ENCODE data around the gene CDC14A.

Gene CDC14A

GRCh38 chr1:100524355-100524754 lies 172.0 kb downstream of the CDC14A start:
- Histone ChIP-seq H2BK120ac (ENCODE audit: insufficient read depth, low read length, poor library complexity) (no peak overlapping the region), H3K79me2 (ENCODE audit: control insufficient read depth, insufficient read depth, low read length, poor library complexity) (no peaks in the 10 kb centered on the region), H3K4me1 (ENCODE audit: control insufficient read depth in 1 of 2, insufficient read depth in 2 of 2, low read length in 2 of 2) (no peaks in the 10 kb centered on the region), H3K23ac (ENCODE audit: low read length) (no peak overlapping the region), H3K4ac (ENCODE audit: low read depth, low read length) (no peak overlapping the region), H3K18ac (ENCODE audit: low read length) (no peak overlapping the region), H2BK12ac (ENCODE audit: low read length) (no peak overlapping the region), H3K27ac (ENCODE audit: low read depth, low read length) (no peak overlapping the region), H3K36me3 (ENCODE audit: control insufficient read depth in 1 of 2, insufficient read depth in 2 of 2, low read length in 2 of 2) (no peaks in the 10 kb centered on the region), H3K9me3 (ENCODE audit: insufficient read depth, low read depth, low read length) (no peaks in the 10 kb centered on the region), H3K27me3 (ENCODE audit: insufficient read depth, low read length) (no peaks in the 10 kb centered on the region), H2AFZ (ENCODE audit: insufficient read depth, low read length, poor library complexity) (no peak overlapping the region), H4K12ac (ENCODE audit: low read depth, low read length) (no peak overlapping the region), H3K9ac (ENCODE audit: low read length) (no peak overlapping the region), H2AK5ac (ENCODE audit: low read length) (no peak overlapping the region), H3K4me2 (ENCODE audit: low read length) (no peak overlapping the region), H4K8ac (ENCODE audit: low read depth, low read length) (no peak overlapping the region), H2BK5ac (ENCODE audit: low read depth, low read length, poor library complexity) (no peak overlapping the region), H4K91ac (ENCODE audit: low read depth, low read length) (no peak overlapping the region), H3K4me3 (ENCODE audit: low read depth, low read length) (no peak overlapping the region), H3K14ac (ENCODE audit: low read length) (no peak overlapping the region), H3K79me1 (ENCODE audit: low read length) (no peaks in the 10 kb centered on the region)
- WGBS (ENCODE audit: extremely low coverage, insufficient coverage, insufficient read length), result no CpG with 5 or more reads among the region's 4 CpGs
- no peak for DNase-seq

GRCh38 chr1:100526894-100527293 lies 174.6 kb downstream of the CDC14A start:
- Histone ChIP-seq H4K8ac (ENCODE audit: low read depth, low read length) (no peak overlapping the region), H3K27me3 (ENCODE audit: insufficient read depth, low read length) (no peaks in the 10 kb centered on the region), H2BK5ac (ENCODE audit: low read depth, low read length, poor library complexity) (no peak overlapping the region), H3K4me2 (ENCODE audit: low read length) (no peak overlapping the region), H3K79me1 (ENCODE audit: low read length) (no peaks in the 10 kb centered on the region), H3K23ac (ENCODE audit: low read length) (no peak overlapping the region), H2AK5ac (ENCODE audit: low read length) (no peak overlapping the region), H3K4me3 (ENCODE audit: low read depth, low read length) (no peak overlapping the region), H3K4me1 (ENCODE audit: control insufficient read depth in 1 of 2, insufficient read depth in 2 of 2, low read length in 2 of 2) (no peaks in the 10 kb centered on the region), H4K91ac (ENCODE audit: low read depth, low read length) (no peak overlapping the region), H2AFZ (ENCODE audit: insufficient read depth, low read length, poor library complexity) (no peak overlapping the region), H3K27ac (ENCODE audit: low read depth, low read length) (no peak overlapping the region), H2BK12ac (ENCODE audit: low read length) (no peak overlapping the region), H3K36me3 (ENCODE audit: control insufficient read depth in 1 of 2, insufficient read depth in 2 of 2, low read length in 2 of 2) (no peaks in the 10 kb centered on the region), H2BK120ac (ENCODE audit: insufficient read depth, low read length, poor library complexity) (no peak overlapping the region), H4K12ac (ENCODE audit: low read depth, low read length) (no peak overlapping the region), H3K4ac (ENCODE audit: low read depth, low read length) (no peak overlapping the region), H3K14ac (ENCODE audit: low read length) (no peak overlapping the region), H3K9ac (ENCODE audit: low read length) (no peak overlapping the region), H3K9me3 (ENCODE audit: insufficient read depth, low read depth, low read length) (peaks cover under 1% of the 10 kb centered on the region), H3K18ac (ENCODE audit: low read length) (no peak overlapping the region), H3K79me2 (ENCODE audit: control insufficient read depth, insufficient read depth, low read length, poor library complexity) (no peaks in the 10 kb centered on the region)
- DNase-seq, result no peak
- no CpG with 5 or more reads among the region's 2 CpGs for WGBS (ENCODE audit: extremely low coverage, insufficient coverage, insufficient read length)

- no peaks in the 10 kb centered on the region for H3K79me2 ChIP-seq (ENCODE audit: control insufficient read depth, insufficient read depth, low read length, poor library complexity)
- no peak overlapping the region for H2AK5ac ChIP-seq (ENCODE audit: low read length)
- H2BK12ac ChIP-seq (ENCODE audit: low read length), result no peak overlapping the region
- H3K14ac ChIP-seq (ENCODE audit: low read length), result no peak overlapping the region
- H3K4me3 ChIP-seq (ENCODE audit: low read depth, low read length), result no peak overlapping the region
- H2BK120ac ChIP-seq (ENCODE audit: insufficient read depth, low read length, poor library complexity), result no peak overlapping the region
- no peaks in the 10 kb centered on the region for H3K79me1 ChIP-seq (ENCODE audit: low read length)
- no peak for DNase-seq
- no peaks in the 10 kb centered on the region for H3K4me1 ChIP-seq (ENCODE audit: control insufficient read depth in 1 of 2, insufficient read depth in 2 of 2, low read length in 2 of 2)
- no peaks in the 10 kb centered on the region for H3K27me3 ChIP-seq (ENCODE audit: insufficient read depth, low read length)
- no peaks in the 10 kb centered on the region for H3K36me3 ChIP-seq (ENCODE audit: control insufficient read depth in 1 of 2, insufficient read depth in 2 of 2, low read length in 2 of 2)
- no peak overlapping the region for H3K27ac ChIP-seq (ENCODE audit: low read depth, low read length)
- H4K12ac ChIP-seq (ENCODE audit: low read depth, low read length), result no peak overlapping the region
- H3K18ac ChIP-seq (ENCODE audit: low read length), result no peak overlapping the region
- H3K4ac ChIP-seq (ENCODE audit: low read depth, low read length), result no peak overlapping the region
- H3K23ac ChIP-seq (ENCODE audit: low read length), result no peak overlapping the region
- WGBS (ENCODE audit: extremely low coverage, insufficient coverage, insufficient read length), result no CpG with 5 or more reads among the region's 2 CpGs
- H2AFZ ChIP-seq (ENCODE audit: insufficient read depth, low read length, poor library complexity), result no peak overlapping the region
- H4K8ac ChIP-seq (ENCODE audit: low read depth, low read length), result no peak overlapping the region
- H3K9me3 ChIP-seq (ENCODE audit: insufficient read depth, low read depth, low read length), result peaks cover 2% of the 10 kb centered on the region
- H3K9ac ChIP-seq (ENCODE audit: low read length), result no peak overlapping the region
- H4K91ac ChIP-seq (ENCODE audit: low read depth, low read length), result no peak overlapping the region
- no peak overlapping the region for H2BK5ac ChIP-seq (ENCODE audit: low read depth, low read length, poor library complexity)
- H3K4me2 ChIP-seq (ENCODE audit: low read length), result no peak overlapping the region
These were observed 176.6 kb downstream of the CDC14A start for GRCh38 chr1:100528871-100529270.

GRCh38 chr1:100530141-100530540 lies 177.8 kb downstream of the CDC14A start:
- H2BK12ac ChIP-seq (ENCODE audit: low read length), result no peak overlapping the region
- H2AFZ ChIP-seq (ENCODE audit: insufficient read depth, low read length, poor library complexity), result no peak overlapping the region
- no peaks in the 10 kb centered on the region for H3K79me2 ChIP-seq (ENCODE audit: control insufficient read depth, insufficient read depth, low read length, poor library complexity)
- no peak overlapping the region for H3K4me3 ChIP-seq (ENCODE audit: low read depth, low read length)
- H3K4ac ChIP-seq (ENCODE audit: low read depth, low read length), result no peak overlapping the region
- H4K91ac ChIP-seq (ENCODE audit: low read depth, low read length), result no peak overlapping the region
- no peak overlapping the region for H2AK5ac ChIP-seq (ENCODE audit: low read length)
- H4K12ac ChIP-seq (ENCODE audit: low read depth, low read length), result no peak overlapping the region
- DNase-seq, result no peak
- H4K8ac ChIP-seq (ENCODE audit: low read depth, low read length), result no peak overlapping the region
- no peaks in the 10 kb centered on the region for H3K36me3 ChIP-seq (ENCODE audit: control insufficient read depth in 1 of 2, insufficient read depth in 2 of 2, low read length in 2 of 2)
- no peaks in the 10 kb centered on the region for H3K4me1 ChIP-seq (ENCODE audit: control insufficient read depth in 1 of 2, insufficient read depth in 2 of 2, low read length in 2 of 2)
- no peak overlapping the region for H3K9ac ChIP-seq (ENCODE audit: low read length)
- no CpG with 5 or more reads among the region's 5 CpGs for WGBS (ENCODE audit: extremely low coverage, insufficient coverage, insufficient read length)
- H3K23ac ChIP-seq (ENCODE audit: low read length), result no peak overlapping the region
- peaks cover 2% of the 10 kb centered on the region for H3K9me3 ChIP-seq (ENCODE audit: insufficient read depth, low read depth, low read length)
- no peaks in the 10 kb centered on the region for H3K79me1 ChIP-seq (ENCODE audit: low read length)
- no peak overlapping the region for H3K4me2 ChIP-seq (ENCODE audit: low read length)
- no peak overlapping the region for H3K14ac ChIP-seq (ENCODE audit: low read length)
- no peak overlapping the region for H2BK5ac ChIP-seq (ENCODE audit: low read depth, low read length, poor library complexity)
- no peak overlapping the region for H3K18ac ChIP-seq (ENCODE audit: low read length)
- H3K27ac ChIP-seq (ENCODE audit: low read depth, low read length), result no peak overlapping the region
- H2BK120ac ChIP-seq (ENCODE audit: insufficient read depth, low read length, poor library complexity), result no peak overlapping the region
- H3K27me3 ChIP-seq (ENCODE audit: insufficient read depth, low read length), result peaks cover 2% of the 10 kb centered on the region
